RKO (cell line): ENCODE data around the gene DAB2.

Source experiments
- DNase-seq: peaks from one replicate; pipeline ENCODE4 v3.0.0-alpha.2; 2016; ENCODE audit warnings: low spot score

DAB2 gene

DNA sequence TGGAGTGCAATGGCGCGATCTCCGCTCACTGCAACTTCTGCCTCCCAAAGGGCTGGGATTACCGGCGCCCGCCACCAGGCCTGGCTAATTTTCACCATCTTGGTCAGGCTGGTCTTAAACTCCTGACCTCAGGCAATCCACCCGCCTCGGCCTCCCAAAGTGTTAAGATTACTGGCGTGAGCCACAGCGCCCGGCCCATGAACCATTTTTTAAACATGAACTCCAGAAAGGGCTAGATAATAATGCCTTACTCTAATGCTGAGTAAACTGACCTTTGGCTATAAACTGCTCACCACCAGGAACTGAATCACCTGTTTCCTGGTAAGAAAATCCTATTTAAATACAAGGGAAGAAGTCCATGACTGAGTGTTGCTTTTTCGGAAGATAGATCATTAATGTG, 23.2 kb upstream of the DAB2 start:
- DNase-seq = no peak

GRCh38 chr5:39447059-39447458, 22.3 kb upstream of the DAB2 start:
- DNase-seq = no peak

DNA sequence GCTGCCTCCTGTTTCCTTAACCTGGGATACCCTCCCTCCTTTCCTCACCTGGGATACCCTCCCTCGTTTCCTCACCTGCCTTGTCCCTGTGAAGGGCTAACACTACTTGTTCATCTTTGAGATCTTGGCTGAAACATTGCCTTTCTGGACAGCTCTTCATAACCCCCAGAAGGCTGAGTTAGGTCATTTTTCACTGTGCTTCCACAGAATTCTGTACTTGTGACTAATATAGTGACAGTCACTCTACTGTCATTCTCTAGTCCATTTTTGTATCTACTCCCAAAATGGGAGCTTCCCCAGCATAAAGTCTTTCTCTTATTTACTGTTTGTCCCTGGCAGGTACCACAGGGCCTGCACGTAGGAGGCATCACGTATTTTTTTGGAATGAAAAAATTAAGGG, 21.5 kb upstream of the DAB2 start:
- peak; percentile 25 for DNase-seq

DNA sequence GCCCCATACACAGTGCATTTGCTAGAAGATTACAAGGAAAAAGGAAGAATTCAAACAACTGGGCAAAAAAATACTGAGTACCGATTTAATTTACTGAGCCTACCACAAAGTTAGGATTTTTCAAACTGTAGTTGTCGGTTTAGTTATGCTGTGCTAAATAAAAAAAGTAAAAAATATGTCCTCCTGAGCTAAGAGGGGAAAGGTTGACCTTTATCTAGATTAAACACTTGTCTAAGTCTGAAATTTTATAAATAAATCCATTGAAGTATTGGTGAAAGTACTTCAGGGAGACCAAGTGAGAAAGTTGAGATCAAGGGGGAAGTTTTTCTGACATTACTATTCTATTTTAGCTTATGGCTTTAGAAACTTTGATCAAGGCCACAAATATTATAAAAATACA, 19.1 kb upstream of the DAB2 start:
- no peak for DNase-seq

GRCh38 chr5:39442991-39443390, 18.2 kb upstream of the DAB2 start:
- no peak for DNase-seq

- DNase-seq = no peak
Observed at GRCh38 chr5:39441838-39442237, 17.1 kb upstream of the DAB2 start.

- no peak for DNase-seq
Observed at GRCh38 chr5:39440958-39441624, 16.3 kb upstream of the DAB2 start.

GRCh38 chr5:39440192-39440957, 15.6 kb upstream of the DAB2 start:
- no peak for DNase-seq

GRCh38 chr5:39439582-39440162, 14.9 kb upstream of the DAB2 start:
- DNase-seq = no peak

GRCh38 chr5:39437467-39437866, 12.7 kb upstream of the DAB2 start:
- no peak for DNase-seq

DNA sequence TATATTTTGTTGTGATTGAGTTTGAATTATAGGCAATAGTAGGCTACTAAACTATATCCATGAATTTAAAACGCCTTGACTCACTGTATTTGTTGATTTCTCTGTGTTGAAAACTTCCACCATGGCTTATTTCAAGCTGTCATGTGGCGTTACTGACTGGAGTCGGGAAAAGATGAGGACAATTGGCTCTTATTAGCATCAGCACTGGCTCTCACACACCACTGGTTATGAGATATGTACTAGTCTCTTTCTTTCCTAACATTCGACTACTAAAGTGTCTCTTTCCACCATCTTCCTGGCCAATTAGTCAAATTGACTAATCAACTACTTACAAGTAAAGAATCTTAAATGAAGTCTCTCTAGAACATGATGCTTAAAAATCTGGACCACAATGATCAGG, 9.1 kb upstream of the DAB2 start:
- no peak for DNase-seq

DNA sequence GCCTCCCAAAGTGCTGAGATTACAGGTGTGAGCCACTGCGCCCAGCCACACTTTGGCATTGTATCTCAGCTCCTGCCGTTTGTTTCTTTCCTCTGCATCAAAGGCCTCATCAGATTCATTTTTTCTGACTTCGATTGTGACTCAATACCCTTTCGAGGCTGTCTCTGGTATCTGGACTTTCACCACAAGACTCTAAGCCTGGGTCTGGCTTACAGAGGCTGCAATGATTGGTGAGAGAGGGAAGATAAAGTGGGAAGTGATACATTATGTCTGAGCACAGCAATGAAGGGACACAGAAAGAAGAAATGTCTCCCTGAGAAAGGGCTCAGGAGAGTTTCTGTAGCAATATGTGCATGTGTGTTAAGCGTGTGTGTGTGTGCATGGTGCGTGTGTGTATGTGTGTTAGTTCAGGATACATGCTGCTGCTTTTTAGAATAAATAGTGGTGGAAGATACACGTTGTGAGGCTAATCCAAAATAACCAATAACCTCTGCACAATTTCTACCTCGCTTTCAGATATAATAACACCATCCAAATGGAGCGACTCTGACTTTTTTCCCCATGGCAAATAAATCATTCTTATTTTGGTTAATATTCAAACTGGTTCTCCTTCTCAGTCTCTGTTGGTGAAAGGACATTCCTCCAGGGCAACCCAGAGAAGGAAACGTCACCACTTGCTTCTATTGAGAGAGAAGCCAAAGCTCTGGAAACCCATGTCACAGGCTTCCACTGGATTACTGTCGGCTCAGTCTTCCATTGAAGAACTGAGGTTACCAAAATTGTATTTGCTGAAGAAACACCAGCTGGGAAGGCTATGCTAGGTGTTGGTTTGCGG, 8.1 kb upstream of the DAB2 start:
- DNase-seq = no peak

- DNase-seq = no peak
Observed at GRCh38 chr5:39430461-39430860, 5.7 kb upstream of the DAB2 start.

DNA sequence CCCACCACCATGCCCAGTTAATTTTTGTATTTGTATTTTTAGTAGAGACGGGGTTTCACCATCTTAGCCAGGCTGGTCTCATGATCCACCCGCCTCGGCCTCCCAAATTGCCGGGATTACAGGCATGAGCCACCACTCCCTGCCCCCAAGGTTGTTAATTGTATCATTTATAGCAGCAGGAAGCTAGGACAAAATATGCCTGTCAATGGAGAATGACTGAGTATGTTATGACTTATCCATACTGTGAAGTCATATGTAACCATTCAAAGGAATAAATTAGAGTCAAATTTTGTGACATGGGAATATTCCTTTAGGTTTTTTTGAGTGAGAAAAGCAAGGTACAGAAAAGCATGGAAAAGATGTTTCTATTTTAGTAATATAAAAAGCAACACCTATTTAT, 3.9 kb upstream of the DAB2 start:
- DNase-seq = peak; percentile 38

GRCh38 chr5:39427633-39428032, 2.9 kb upstream of the DAB2 start:
- no peak for DNase-seq

- DNase-seq = no peak
Observed at GRCh38 chr5:39427229-39427628, 2.4 kb upstream of the DAB2 start.

- DNase-seq = no peak
Observed at GRCh38 chr5:39426746-39427105, 1.9 kb upstream of the DAB2 start.

GRCh38 chr5:39426051-39426745, 1.4 kb upstream of the DAB2 start:
- no peak for DNase-seq

GRCh38 chr5:39423331-39423751, 1.4 kb downstream of the DAB2 start:
- DNase-seq = no peak

DNA sequence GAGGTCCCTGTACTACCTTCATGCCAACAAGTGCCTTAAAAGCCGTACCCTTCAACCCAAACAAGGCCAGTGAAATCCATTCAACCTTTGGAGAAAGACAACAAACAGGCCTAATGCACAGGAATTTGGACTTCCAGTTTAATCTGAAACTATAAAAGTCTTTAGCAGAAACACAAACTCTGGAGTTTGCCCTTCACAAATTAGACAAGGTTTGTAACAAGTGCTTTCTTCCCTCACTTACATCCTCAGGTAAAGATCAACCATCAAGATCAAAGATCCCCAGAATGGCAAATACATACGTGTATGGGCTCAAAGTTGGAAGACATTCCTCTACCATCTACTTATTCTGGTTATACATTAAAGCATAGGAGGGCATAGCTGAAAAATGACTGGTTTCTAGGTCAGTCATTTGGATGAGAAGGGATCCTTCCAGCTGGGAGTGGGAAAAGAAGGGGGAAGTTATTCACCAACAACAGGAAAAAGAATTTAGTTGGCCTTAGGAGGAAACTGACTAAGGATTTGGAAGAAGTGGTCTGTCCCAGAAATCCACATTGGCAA, 2.0 kb downstream of the DAB2 start:
- DNase-seq = no peak

DNA sequence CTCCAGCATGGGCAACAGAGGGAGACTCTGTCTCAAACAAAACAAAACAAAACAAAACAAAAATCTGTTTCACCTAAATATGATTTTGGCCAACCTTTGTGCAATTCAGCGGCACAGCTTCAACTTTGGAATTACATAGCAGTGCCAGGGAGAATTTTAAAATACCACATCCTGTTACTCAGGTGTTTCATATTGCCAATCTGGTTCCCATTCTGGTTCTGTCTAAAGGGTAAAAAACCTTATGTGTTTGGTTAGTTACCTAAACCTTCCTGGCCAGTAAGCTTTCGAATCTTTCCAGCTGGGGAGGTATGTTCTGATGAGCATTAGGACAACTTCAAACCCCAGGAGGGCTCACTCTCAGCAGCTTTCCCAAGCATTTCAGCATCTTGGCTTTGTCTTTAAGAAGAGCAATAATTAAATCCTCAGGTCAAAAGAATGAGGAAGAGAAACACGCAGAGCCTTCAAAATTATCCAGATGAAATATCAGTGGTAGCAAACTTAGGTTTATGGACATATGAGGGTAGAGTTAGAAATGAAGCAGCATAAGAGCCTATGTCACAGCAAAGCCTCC, 2.7 kb downstream of the DAB2 start:
- no peak for DNase-seq
